D721Med (cell line): ENCODE measurements around the gene BTBD3.

Source experiments
- DNase-seq: peaks from one replicate; pipeline ENCODE4 v3.0.0; 2011; ENCODE audit warnings: low spot score; ENCODE audit not compliant: insufficient read length
- FAIRE-seq: peaks from 2 replicates; lab custom pipeline; 2011; peaks lifted over from hg19 to GRCh38; lab: Jason Lieb, UNC
- TF ChIP-seq, protein P1 (sequence below): IDR thresholded peaks from 2 replicates; pipeline ENCODE4 v1.5.1; 2012; ENCODE audit warnings: mild to moderate bottlenecking, control low read depth; ENCODE audit not compliant: insufficient read depth; ENCODE audit errors: missing control alignments

BTBD3 gene

DNA sequence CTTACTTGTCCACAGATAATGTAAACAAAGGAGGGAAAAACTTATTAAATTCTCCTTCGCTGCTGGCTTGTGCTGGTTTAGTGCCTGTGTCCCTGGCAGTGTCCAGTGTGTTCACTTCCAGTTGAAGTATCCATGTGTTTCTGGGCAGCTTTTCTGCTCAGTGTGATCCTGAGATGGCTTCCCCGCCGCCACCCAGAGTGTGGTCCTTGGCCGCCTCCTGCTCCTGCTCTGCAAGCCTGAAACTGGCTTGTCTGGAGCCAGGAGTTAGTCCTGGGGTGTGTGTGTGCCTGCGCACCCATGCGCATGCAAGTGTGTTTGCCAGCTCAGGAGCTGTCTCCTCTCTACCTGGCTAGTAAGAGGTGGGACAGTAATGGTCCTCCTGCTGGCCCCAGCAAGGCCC is 7.2 kb downstream of the BTBD3 start:
- DNase-seq = no peak
- no peak for FAIRE-seq
- TF ChIP-seq, protein P1, sequence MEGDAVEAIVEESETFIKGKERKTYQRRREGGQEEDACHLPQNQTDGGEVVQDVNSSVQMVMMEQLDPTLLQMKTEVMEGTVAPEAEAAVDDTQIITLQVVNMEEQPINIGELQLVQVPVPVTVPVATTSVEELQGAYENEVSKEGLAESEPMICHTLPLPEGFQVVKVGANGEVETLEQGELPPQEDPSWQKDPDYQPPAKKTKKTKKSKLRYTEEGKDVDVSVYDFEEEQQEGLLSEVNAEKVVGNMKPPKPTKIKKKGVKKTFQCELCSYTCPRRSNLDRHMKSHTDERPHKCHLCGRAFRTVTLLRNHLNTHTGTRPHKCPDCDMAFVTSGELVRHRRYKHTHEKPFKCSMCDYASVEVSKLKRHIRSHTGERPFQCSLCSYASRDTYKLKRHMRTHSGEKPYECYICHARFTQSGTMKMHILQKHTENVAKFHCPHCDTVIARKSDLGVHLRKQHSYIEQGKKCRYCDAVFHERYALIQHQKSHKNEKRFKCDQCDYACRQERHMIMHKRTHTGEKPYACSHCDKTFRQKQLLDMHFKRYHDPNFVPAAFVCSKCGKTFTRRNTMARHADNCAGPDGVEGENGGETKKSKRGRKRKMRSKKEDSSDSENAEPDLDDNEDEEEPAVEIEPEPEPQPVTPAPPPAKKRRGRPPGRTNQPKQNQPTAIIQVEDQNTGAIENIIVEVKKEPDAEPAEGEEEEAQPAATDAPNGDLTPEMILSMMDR = no peak

DNA sequence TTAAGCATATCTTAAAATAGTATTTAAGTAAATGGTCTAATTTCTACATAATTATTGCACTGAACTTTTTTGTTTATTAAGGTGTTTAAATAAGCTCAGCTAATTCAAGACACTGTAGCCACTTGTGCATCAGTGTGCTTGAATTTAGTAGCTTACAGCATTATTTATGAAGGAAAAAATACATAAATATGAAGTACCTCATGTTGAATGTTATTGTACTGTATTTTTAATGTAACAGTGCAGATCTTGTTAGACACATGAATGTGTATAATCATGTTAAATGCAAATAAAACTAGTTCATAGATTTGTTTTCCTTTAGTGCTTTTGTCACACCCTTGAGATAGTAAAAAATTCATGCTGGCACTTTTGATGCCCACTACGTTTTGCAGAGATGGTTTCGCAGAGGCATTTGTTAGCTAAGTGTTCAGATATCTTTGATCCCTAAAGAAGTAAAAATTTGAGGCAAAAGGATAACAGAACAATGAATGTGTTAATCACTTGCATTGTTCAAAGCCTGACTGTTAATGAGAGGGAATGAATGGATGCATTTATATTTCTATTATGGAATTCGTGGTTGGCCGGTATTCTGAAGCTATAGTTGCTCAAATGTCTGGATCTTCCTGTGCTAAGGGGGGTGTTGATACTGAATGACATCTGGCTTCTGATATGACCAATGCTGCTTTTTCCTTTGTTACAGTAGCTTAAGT is 8.8 kb downstream of the BTBD3 start:
- TF ChIP-seq, protein P1 = no peak
- DNase-seq (no peak), FAIRE-seq (no peak)

DNA sequence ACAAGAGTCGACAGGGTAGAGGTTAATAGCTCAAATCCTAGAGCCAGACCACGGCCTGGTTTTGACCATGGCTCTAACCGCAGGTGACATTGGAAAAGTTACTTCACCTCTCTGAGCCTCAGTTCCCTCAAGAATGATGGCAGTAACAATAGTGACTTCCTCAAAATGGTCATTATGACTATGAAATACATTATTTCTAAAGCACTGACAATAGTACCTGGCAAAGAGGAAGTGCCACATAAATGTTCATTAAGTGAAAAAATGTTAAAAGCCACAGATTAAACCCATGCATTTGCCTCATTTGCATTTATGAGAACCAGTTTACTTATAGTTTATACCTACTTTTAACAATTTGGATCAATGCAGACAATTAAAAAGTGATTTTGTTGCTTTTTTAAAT is 12.3 kb downstream of the BTBD3 start:
- TF ChIP-seq, protein P1 = no peak
- FAIRE-seq = no peak
- no peak for DNase-seq

DNA sequence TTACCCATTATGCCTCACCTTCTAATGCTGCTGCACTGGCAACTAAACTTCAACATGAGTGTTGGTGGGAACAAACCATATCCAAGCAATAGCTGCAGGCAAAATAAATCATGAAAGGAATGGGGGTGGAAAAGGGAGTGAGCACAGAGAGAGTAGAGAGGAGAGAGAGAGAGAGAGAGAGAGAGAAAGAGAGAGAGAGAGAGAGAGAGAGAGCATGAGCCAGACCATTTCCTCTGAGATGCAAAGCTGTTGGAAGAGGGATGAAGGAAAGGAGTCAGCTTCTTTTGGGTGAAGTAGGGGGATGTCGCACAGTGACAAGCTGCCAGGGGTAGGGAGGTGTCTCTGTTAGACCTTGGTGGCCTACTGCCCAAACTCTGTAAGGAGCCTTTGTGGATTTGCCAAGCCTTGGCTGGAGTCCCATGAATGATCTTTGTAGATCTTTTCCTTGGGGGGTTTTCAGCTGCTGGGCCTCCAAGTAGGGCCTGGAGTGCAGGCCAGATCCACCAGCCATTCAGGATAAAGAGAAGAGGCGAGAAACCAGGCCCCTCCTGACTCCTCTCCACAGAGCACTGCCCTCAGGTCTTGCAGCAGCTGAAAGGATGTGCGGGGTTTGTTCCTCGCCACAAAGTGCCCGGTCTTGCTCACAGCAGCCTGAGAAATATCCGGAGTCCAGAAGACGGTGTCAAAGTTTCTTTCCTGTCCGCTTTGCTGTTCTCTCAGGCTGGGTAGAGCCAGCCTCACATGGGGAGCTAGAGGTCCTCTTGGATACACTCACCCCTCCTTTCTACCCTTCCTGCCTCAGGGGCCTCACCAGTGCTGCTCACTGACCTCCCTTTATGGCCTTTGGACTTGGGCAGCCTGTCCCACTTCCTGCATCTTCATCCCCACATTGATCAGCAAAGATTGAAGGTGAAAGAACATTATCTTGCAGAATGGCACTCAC is 17.8 kb downstream of the BTBD3 start:
- FAIRE-seq = no peak
- DNase-seq = no peak
- TF ChIP-seq, protein P1 = no peak

DNA sequence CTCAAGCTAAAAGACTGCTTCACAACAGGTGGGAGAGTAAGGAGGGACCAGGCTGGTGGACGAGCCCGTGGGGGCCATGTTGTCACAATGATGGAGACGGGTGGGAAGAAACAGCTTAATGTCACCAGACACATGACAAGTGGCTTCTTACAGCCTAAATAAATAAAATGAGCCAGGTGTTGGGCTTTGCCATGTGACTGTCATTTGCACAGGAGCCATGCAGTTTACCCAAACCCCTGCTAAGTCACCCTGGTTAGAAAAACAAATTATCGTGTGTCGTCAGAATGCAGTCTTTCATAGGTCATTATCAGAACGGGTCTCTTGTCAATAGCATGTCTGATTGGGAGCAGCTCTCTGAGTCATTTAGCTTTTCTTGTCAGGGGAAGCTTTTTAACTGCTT is 18.5 kb downstream of the BTBD3 start:
- TF ChIP-seq, protein P1 = no peak
- DNase-seq (no peak), FAIRE-seq (no peak)

DNA sequence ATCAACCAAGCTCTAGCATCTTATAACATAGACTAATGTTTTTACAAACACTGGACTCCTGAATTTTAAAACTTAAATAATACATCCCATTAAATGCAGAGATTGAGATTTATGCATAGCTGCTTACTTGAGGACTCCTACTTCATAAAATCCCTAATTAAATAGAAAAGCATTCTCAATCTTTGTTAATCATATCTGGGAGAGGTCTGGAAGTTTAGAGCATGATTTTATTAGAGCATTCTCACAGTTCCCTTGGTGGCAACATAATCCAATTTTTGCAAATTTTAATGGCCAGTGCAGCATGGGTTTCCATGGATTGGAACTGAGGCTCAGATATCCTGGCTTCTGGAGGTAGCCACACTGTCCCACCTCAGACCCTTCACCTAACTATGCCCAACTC is 19.5 kb downstream of the BTBD3 start:
- FAIRE-seq (no peak), DNase-seq (no peak)
- TF ChIP-seq, protein P1 = no peak
